Activated T-helper 2 cell treated with anti-CD3 and anti-CD28 coated beads, Interferon-gamma antibody, Interleukin-2, Interleukin-4, amounts not matched to agents 10 μg/mL and 5 μg/mL and 100 μg/mL, durations not matched to agents 14 hours and 24 hours and 36 hours (primary cell): ENCODE results near the gene CLIP1. TPM values are rescaled to one million over a fixed set of nuclear protein-coding genes. Genes with fewer than 3 reads are reported as not detected.
A peak's percentile ranks its signal among the peaks of the same experiment; 100 is the strongest.
"Not testable (repeated sequence)": the region's sequence is repeated elsewhere in the genome, so short reads cannot be mapped to it uniquely, and the experiment has no call there.

Source experiments
- DNase-seq: peaks from one replicate; pipeline ENCODE4 v3.0.0; 2021; ENCODE audit warnings: low spot score
- H3K27ac Mint-ChIP-seq: one replicate; pipeline ENCODE4 v1.8.0; 2021; ENCODE audit warnings: mixed read lengths
- H3K27me3 Mint-ChIP-seq: one replicate; pipeline ENCODE4 v1.8.0; 2021; ENCODE audit warnings: low read depth, mixed read lengths
- H3K36me3 Mint-ChIP-seq: one replicate; pipeline ENCODE4 v1.8.0; 2021; ENCODE audit warnings: low read depth, mixed read lengths
- H3K4me1 Mint-ChIP-seq: one replicate; pipeline ENCODE4 v1.8.0; 2021; ENCODE audit warnings: low read depth, mixed read lengths
- H3K4me3 Mint-ChIP-seq: one replicate; pipeline ENCODE4 v1.8.0; 2021; ENCODE audit warnings: low read depth, mild to moderate bottlenecking, moderate library complexity, mixed read lengths
- H3K9me3 Mint-ChIP-seq: one replicate; pipeline ENCODE4 v1.8.0; 2021; ENCODE audit warnings: mixed read lengths
- intact Hi-C: fragments of 100-400 bp; cut with micrococcal nuclease; formaldehyde crosslinking; loops from one replicate; pipeline ENCODE4 v1.15.1; 2023
- total RNA-seq: library from RNA; stranded (reverse); gene quantifications from 2 replicates; pipeline ENCODE4 v1.2.3, GENCODE V29; 2022

The CLIP1 gene
- total RNA-seq, 1 donor from 2014 or later, result 59.9 TPM

DNA sequence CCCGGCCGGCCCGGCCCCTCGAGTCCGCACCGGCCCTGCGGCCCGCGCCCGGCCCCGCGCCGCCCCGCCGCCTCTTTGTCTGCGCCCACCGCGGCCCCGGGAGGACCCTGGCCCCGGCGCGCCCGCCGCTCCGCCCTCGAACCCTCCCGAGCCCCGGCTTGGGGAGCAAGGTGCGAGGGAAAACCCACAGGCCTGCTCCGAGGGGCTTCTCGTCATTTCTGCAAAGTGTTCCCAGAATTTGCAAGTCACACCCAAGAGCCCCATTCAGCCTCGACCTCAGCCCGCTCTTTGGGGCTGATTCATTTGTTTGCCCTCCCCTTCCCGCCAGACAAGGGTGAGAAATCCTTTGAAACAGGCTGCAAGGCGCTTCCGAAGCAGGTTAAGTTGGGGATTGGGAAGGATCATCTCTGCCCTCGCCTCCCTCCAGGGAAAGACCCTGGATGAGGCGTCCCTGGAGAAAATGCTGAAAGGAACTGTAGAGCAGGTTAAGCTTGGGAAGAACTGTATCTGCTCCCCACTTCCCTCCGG, 325 bp upstream of the CLIP1 start:
- peak; percentile 18 for DNase-seq
- H3K4me1 Mint-ChIP-seq, result peaks cover 24% of the 10 kb centered on the region
- no peaks in the 10 kb centered on the region for H3K9me3 Mint-ChIP-seq
- H3K27ac Mint-ChIP-seq, result peak overlapping the region; percentile 88
- intact Hi-C loops, result loop anchor here (1.0 to 2.0 kb wide), 2 partner anchors 30 to 49 kb away; no protein-coding TSS in a partner anchor
- peaks cover 3% of the 10 kb centered on the region for H3K36me3 Mint-ChIP-seq
- H3K27me3 Mint-ChIP-seq, result peaks cover 2% of the 10 kb centered on the region
- peak overlapping the region; percentile 86 for H3K4me3 Mint-ChIP-seq

DNA sequence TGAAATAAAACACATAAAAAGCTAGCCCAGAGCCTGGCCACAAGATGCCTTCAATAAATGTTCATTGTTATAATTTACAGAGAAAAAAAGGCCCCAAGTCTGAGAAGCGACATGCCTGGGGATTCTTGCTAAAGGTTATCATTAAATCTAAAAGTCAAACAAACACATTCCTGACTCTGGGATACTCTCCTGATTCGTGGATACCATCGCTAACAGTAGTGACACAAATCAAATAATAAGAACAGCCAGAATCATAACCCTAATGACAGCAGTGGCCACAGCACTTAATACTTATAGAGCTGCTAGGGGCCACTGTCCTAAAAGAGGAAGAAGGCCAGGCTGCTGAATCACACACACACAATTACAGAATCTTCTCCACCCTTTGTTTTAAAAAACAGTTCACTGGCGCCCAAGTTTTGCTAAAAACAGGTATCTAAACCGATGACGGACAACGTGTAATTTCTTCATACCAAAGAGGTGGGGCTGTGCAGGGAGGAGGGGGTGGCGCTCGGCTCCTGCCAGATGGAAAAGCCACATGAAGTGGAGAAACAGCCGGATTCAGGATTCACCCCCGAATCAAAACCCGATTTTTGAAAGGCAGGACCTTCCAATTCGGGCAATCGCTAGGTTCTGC, 1.2 kb downstream of the CLIP1 start:
- peak overlapping the region; percentile 67 for H3K27ac Mint-ChIP-seq
- peaks cover 2% of the 10 kb centered on the region for H3K27me3 Mint-ChIP-seq
- peaks cover 27% of the 10 kb centered on the region for H3K4me1 Mint-ChIP-seq
- DNase-seq, result peak; percentile 17
- peak overlapping the region; percentile 85 for H3K4me3 Mint-ChIP-seq
- no peaks in the 10 kb centered on the region for H3K9me3 Mint-ChIP-seq
- peaks cover 5% of the 10 kb centered on the region for H3K36me3 Mint-ChIP-seq
- intact Hi-C loops, result loop anchor here (1.0 kb wide), 2 partner anchors 9 to 21 kb away; no protein-coding TSS in a partner anchor

DNA sequence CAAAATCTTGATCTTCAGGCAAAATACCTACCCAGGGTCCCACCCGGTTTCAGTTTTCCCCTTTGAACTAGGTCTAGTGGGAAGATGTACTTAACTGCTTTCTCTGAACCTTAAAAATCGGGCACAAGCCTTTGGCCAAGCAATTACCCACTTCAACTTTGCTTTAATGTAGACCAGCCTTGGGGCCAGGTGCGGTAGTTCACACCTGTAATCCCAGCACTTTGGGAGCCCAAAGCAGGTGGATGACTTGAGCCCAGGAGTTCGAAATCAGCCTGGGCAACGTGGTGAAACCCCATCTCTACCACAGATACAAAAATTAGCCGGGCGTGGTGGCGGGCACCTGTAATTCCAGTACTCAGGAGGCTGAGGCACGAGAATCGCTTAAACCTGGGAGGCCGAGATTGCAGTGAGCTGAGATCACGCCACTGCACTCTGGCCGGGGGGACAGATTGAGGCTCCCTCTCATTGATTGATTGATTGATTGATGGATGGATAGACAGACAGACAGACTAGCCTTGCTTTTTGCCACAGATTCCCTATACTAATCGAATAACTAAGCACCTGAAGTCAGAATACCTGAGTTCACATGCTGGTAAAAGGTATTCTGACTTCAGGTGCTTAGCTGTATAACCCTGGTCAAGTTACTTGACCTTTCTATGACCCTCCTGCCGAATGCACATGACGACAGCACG, 1.9 kb downstream of the CLIP1 start:
- H3K4me3 Mint-ChIP-seq, result peak overlapping the region; percentile 85
- H3K27me3 Mint-ChIP-seq, result peaks cover 2% of the 10 kb centered on the region
- intact Hi-C loops, result loop anchor here (1.0 kb wide), 2 partner anchors 8 to 20 kb away; no protein-coding TSS in a partner anchor
- DNase-seq, result no peak
- H3K36me3 Mint-ChIP-seq, result peaks cover 5% of the 10 kb centered on the region
- H3K27ac Mint-ChIP-seq, result peak overlapping the region; percentile 67
- H3K4me1 Mint-ChIP-seq, result peaks cover 29% of the 10 kb centered on the region
- H3K9me3 Mint-ChIP-seq, result no peaks in the 10 kb centered on the region

DNA sequence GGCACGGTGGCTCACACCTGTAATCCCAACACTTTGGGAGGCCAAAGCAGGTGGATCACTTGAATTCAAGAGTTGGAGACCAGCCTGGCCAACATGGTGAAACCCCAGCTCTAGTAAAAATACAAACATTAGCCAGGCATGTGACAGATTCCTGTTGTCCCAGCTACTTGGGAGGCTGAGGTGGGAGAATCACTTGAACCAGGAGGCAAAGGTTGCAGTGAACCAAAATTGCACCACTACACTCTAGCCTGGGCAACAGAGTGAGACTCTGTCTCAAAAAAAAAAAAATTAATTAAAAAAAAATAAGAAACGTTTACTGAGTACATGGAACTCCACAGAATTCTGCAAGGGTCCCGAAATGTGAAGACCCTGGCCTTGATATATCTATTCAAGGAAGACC, 3.4 kb downstream of the CLIP1 start:
- H3K27ac Mint-ChIP-seq, DNase-seq, H3K27me3 Mint-ChIP-seq, intact Hi-C loops, H3K36me3 Mint-ChIP-seq, H3K4me3 Mint-ChIP-seq, H3K9me3 Mint-ChIP-seq: not testable (repeated sequence)
- H3K4me1 Mint-ChIP-seq, result peaks cover 29% of the 10 kb centered on the region

DNA sequence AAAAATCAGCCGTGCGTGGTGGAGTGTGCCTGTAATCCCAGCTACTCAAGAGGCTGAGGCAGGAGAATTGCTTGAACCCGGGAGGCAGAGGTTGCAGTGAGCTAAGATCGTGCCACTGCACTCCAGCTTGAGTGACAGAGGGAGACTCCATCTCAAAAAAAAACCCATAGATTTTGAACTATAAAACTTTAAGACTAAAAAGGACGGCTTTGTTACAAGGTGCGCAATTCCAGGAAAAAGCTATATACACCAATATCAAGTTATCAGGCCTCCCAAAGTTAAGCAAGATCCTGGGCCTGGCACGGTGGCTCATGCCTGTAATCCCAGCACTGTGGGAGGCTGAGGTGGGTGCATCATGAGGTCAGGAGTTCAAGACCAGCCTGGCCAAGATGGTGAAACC, 6.8 kb downstream of the CLIP1 start:
- H3K27ac Mint-ChIP-seq, DNase-seq, H3K27me3 Mint-ChIP-seq, H3K9me3 Mint-ChIP-seq, H3K4me3 Mint-ChIP-seq, intact Hi-C loops: not testable (repeated sequence)
- H3K36me3 Mint-ChIP-seq, result peaks cover 20% of the 10 kb centered on the region
- peaks cover 34% of the 10 kb centered on the region for H3K4me1 Mint-ChIP-seq

DNA sequence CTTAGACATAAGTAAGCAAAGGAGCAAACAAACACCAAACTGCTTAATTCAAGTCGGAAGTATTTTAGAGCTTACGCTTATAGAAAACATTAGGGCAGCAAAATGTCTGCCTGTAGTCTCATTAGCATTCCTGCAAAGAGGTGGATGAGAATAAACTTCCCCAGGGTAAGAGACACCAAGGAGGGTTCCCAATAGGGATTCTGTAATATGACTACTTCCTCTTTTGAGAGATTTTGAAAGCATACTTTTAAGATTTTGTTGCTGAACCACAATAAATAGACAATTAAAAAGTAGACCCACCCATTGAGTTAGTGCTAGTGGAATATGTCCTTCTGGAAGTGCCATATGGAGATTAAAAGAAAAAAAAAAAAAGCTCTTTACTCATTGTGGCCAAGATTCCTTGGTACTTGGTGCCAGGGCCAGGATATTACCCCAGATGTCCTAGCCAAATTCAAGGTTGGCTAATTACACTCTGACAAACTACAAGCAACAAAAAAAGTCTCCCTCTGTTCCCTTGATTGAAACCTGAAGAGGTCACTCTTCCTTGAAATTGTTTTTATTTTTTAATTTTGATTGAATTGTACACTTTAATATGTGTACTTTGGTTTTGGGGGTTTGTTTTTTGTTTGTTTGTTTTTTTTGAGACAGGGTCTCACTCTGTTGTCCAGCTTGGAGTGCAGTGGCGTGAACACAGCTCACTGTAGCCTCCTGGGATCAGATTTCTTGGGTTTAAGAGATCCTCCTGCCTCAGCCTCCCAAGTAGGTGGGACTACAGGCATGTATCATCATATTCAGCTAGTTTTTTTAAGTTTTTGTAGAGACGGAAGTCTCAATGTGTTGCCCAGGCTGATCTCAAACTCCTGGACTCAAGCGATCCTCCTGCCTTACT, 8.7 kb downstream of the CLIP1 start:
- intact Hi-C loops, result loop anchor here (1.0 kb wide), 1 partner anchor 13 kb away; no protein-coding TSS in a partner anchor
- peaks cover 21% of the 10 kb centered on the region for H3K36me3 Mint-ChIP-seq
- no peaks in the 10 kb centered on the region for H3K9me3 Mint-ChIP-seq
- DNase-seq, result no peak
- H3K4me3 Mint-ChIP-seq, result no peak overlapping the region
- H3K4me1 Mint-ChIP-seq, result peaks cover 29% of the 10 kb centered on the region
- no peaks in the 10 kb centered on the region for H3K27me3 Mint-ChIP-seq
- H3K27ac Mint-ChIP-seq, result peak overlapping the region; percentile 95

DNA sequence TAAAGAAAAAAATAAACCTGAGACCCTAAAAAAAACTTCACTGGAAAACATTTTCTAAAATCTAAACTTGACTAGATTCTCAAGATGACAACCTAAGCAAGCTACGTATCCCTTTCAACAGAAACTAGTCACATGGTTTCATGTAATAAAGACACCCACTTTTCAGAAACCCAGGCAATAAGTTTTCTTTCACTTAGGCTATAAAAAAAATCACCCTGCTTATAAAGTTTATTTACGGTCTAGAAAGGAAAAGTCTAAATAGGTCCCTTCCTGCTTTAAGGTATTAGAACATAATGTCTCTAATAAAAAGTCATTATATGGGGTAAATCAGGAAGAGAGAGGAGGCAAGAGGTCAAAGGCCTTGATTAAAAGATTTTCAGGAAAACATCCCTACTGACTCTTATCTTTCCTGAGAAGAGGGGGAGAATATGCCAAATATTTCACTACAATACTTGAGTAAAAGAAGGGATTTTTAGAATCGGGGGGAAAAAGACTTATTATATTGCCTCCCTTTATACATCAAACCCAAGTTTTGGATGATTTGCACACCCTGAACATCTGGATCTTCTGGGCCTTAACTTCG, 9.5 kb downstream of the CLIP1 start:
- H3K4me1 Mint-ChIP-seq, result peaks cover 28% of the 10 kb centered on the region
- H3K9me3 Mint-ChIP-seq, result no peaks in the 10 kb centered on the region
- peak overlapping the region; percentile 20 for H3K4me3 Mint-ChIP-seq

DNA sequence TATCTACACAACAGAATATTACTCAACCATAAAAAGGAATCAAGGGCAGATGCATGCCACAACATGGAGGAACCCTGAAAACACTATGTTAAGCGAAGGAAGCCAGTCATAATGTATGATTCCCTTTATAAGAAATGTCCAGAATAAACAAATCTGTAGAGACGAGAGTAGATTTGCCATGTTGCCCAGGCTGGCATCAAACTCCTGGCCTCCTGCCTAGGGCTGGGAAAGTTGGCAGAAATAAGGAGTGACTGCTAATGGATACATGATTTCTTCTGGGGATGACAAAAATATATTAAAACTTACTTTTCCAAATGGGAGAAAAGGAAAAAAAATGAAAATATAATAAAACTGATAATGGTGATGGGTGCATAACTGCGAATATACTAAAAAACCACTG, 10.9 kb downstream of the CLIP1 start:
- no peak for DNase-seq
- intact Hi-C loops, result no loop called here
- Mint-ChIP-seq H3K27ac (peak overlapping the region; percentile 81), H3K4me1 (peaks cover 31% of the 10 kb centered on the region), H3K27me3 (no peaks in the 10 kb centered on the region), H3K36me3 (peaks cover 20% of the 10 kb centered on the region), H3K4me3 (peak overlapping the region; percentile 21), H3K9me3 (no peaks in the 10 kb centered on the region)

More for the DNA sequence above, 9.5 kb downstream of the CLIP1 start:
- peaks cover 20% of the 10 kb centered on the region for H3K36me3 Mint-ChIP-seq
- intact Hi-C loops, result loop anchor here (1.0 kb wide), 2 partner anchors 8 to 13 kb away; no protein-coding TSS in a partner anchor
- no peaks in the 10 kb centered on the region for H3K27me3 Mint-ChIP-seq
- H3K27ac Mint-ChIP-seq, result peak overlapping the region; percentile 95
- DNase-seq, result no peak

DNA sequence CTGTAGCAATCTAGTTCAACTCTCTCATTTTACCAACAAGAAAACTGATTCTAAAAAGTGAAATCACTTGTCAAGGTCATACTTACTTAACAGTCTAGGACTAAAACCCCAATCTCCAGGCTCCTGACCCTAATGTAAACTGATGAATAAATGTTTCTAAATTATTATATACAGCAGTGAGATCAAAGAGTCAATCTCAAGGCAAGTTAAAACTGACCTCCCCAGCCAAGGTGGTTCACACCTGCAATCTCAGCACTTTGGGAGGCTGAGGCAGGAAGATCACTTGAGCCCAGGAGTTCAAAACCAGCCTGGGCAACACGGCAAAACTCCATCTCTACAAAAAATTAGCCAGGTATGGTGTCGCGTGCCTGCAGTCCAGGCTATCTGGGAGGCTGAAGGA, 15.3 kb downstream of the CLIP1 start:
- Mint-ChIP-seq H3K9me3 (no peaks in the 10 kb centered on the region), H3K36me3 (peaks cover 27% of the 10 kb centered on the region), H3K4me1 (peaks cover 22% of the 10 kb centered on the region), H3K27me3 (no peaks in the 10 kb centered on the region), H3K4me3 (no peak overlapping the region), H3K27ac (no peak overlapping the region)
- intact Hi-C loops, result no loop called here
- DNase-seq, result no peak

DNA sequence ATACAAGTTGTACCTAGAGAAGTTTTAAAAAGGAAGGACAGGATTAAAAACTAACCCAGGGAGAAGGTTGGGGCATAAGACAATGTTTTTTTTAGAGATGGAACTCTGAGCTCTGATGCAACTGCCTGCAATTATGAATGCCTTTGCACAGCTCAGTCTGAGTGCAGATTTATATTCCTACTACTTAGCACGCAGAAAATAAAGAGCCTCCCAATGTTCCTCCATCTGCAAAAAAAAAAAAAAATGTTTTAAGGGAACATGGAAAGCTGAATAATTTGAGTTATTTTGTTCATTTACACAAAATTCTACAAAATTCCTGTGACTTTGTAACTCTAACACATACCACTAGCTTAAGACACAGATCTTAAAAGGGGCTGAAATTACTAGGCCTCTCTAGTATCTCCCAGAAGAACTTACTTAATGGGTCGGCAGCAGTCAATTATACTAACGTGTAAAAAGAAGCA, 15.7 kb downstream of the CLIP1 start:
- peaks cover 22% of the 10 kb centered on the region for H3K4me1 Mint-ChIP-seq
- no peak overlapping the region for H3K27ac Mint-ChIP-seq
- H3K9me3 Mint-ChIP-seq, result no peaks in the 10 kb centered on the region
- H3K4me3 Mint-ChIP-seq, result no peak overlapping the region
- H3K36me3 Mint-ChIP-seq, result peaks cover 27% of the 10 kb centered on the region
- DNase-seq, result no peak
- intact Hi-C loops, result no loop called here
- H3K27me3 Mint-ChIP-seq, result no peaks in the 10 kb centered on the region

DNA sequence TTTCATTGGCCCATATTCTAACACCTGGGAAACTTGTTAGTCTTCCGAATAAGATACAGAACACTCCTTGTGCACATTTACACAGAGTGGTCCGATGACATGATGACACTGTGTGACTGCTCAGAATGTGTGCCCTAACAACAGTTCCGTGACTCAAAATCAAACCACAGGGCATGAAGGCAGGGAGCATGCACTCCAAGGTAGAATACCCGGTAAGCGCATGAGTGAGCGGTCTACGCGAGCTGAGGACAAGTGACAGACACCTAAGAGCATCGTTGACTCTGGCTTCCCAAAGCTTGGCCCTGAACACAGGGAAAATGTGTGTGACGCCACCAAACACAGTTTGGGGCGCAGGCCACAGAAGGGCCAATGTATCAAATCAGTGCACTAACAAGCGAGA, 18.6 kb downstream of the CLIP1 start:
- Mint-ChIP-seq H3K36me3 (peaks cover 33% of the 10 kb centered on the region), H3K27ac (no peak overlapping the region), H3K27me3 (no peaks in the 10 kb centered on the region), H3K4me3 (no peak overlapping the region), H3K9me3 (no peaks in the 10 kb centered on the region), H3K4me1 (peaks cover 37% of the 10 kb centered on the region)
- DNase-seq, result no peak
- intact Hi-C loops, result no loop called here
